ENCODE measurements around the gene ZNF165.
"Not testable (repeated sequence)": the region's sequence is repeated elsewhere in the genome, so short reads cannot be mapped to it uniquely, and the experiment has no call there.

The ZNF165 gene

DNA sequence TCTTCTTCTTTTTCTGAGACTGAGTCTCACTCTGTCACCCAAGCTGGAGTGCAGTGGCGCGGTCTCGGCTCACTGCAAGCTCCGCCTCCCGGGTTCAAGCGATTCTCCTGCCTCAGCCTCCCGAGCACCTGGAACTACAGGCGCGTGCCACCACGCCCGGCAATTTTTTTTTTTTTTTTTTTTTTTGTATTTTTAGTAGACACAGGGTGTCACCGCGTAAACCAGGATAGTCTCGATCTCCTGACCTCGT is at the start of gene ZNF165:
ZNF165 (plus strand) TSS at position 188 of the 250 bp plus-strand sequence. CDS start 4,913 bp downstream, outside the sequence.
- not testable (repeated sequence) for TF ChIP-seq GATA2, GATA3 (IDR thresholded peaks at IDR 0.05; ENCODE audit: low read depth, low read length)

- TF ChIP-seq GATA2 (IDR thresholded peaks at IDR 0.05; ENCODE audit: low read depth, low read length), result no peak
- TF ChIP-seq GATA3 (IDR thresholded peaks at IDR 0.05; ENCODE audit: low read depth, low read length), result no peak
Observed at GRCh38 chr6:28053584-28053983, 26.8 kb upstream of the ZNF165 start.

- TF ChIP-seq GATA2 (IDR thresholded peaks at IDR 0.05; ENCODE audit: low read depth, low read length) (no peak), GATA3 (IDR thresholded peaks at IDR 0.05; ENCODE audit: low read depth, low read length) (no peak)
Observed at GRCh38 chr6:28060405-28060804, 20.0 kb upstream of the ZNF165 start.

DNA sequence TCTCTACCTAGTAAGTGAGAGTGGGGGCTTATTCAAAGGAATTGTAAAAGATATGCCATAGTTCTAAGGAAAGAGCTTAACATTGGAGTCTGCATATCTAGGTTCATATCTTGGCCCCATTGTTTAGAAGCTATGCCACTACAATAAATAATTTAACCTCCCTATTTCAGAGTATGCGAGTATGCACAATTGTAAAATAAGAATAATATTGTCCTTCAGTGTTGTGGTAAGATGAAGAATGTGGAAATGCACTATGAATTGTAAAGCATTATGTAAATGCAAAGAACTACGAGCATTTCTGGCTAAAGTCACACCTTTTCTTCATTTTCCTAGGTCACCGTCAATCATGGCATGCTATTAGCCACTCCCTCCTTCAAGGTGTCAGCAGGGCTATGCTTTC is 16.1 kb upstream of the ZNF165 start:
- TF ChIP-seq GATA2 (IDR thresholded peaks at IDR 0.05; ENCODE audit: low read depth, low read length) (no peak), GATA3 (IDR thresholded peaks at IDR 0.05; ENCODE audit: low read depth, low read length) (no peak)

GRCh38 chr6:28068067-28068466 is 12.3 kb upstream of the ZNF165 start:
- no peak for TF ChIP-seq GATA3 (IDR thresholded peaks at IDR 0.05; ENCODE audit: low read depth, low read length)
- no peak for TF ChIP-seq GATA2 (IDR thresholded peaks at IDR 0.05; ENCODE audit: low read depth, low read length)

GRCh38 chr6:28078050-28078449 is 2.3 kb upstream of the ZNF165 start:
- no peak for TF ChIP-seq GATA3 (IDR thresholded peaks at IDR 0.05; ENCODE audit: low read depth, low read length)
- no peak for TF ChIP-seq GATA2 (IDR thresholded peaks at IDR 0.05; ENCODE audit: low read depth, low read length)

DNA sequence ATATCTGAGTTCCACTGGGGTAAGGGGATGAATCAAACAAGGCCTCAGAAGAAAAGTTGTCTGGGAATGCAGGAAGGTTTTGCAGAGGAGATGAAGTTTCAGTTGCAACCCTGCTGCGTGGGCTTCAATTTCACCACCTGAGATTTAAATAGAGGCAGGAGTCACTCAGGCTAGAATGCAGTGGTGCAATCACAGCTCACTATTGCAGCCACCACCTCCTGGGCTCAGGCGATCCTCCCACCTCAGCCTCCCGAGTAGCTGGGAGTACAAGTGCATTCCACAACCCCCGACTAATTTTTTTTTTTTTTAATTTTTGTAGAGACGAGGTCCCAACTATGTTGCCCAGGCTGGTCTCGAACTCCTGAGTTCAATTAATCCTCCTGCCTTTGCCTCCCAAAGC is 1.5 kb upstream of the ZNF165 start:
- no peak for TF ChIP-seq GATA3 (IDR thresholded peaks at IDR 0.05; ENCODE audit: low read depth, low read length)
- TF ChIP-seq GATA2 (IDR thresholded peaks at IDR 0.05; ENCODE audit: low read depth, low read length), result no peak

GRCh38 chr6:28080631-28081485 is 490 bp downstream of the ZNF165 start:
- TF ChIP-seq GATA2 (IDR thresholded peaks at IDR 0.05; ENCODE audit: low read depth, low read length) (no peak), GATA3 (IDR thresholded peaks at IDR 0.05; ENCODE audit: low read depth, low read length) (no peak)

DNA sequence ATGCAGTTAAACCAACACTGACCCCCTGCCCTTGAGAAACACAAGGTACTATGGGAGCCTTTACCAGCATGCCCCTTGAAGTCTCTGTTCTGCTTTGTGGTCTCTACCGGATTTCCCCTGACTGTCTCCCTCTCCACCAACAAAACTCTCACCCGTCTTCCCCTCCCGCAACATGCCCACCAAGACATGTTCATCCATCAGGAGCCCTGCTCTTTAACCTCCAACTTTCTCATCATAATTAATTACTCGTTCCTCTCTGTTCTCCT is 1.1 kb downstream of the ZNF165 start:
- TF ChIP-seq GATA2 (IDR thresholded peaks at IDR 0.05; ENCODE audit: low read depth, low read length), result no peak

DNA sequence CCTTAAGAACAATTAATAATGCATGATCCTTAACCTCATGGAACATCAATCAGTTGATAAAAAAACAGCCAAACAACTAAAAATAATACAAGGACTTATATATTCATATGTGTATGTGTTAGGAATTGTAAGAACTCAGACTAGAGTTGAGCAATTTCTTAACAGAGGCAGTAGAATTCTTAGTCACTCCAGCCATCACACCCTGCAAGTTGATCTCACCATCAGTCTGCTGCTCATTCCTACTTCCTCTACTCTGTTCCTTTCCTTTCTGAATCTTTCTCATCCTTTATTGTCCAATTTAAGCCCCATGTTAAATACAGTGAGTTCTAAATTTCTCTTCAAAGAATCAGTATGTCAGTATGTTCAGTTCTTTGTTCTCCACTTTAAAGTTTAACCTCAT is 2.6 kb downstream of the ZNF165 start:
- no peak for TF ChIP-seq GATA3 (IDR thresholded peaks at IDR 0.05; ENCODE audit: low read depth, low read length)
- no peak for TF ChIP-seq GATA2 (IDR thresholded peaks at IDR 0.05; ENCODE audit: low read depth, low read length)

DNA sequence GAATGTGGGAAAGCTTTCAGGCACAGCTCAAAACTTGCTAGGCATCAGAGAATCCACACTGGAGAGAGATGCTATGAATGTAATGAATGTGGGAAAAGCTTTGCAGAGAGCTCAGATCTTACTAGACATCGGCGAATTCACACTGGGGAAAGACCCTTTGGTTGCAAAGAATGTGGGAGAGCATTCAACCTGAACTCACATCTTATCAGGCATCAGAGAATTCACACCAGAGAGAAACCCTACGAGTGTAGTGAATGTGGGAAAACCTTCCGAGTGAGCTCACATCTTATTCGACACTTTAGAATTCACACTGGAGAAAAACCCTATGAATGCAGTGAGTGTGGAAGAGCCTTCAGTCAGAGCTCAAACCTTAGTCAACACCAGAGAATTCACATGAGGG is 8.7 kb downstream of the ZNF165 start:
- TF ChIP-seq GATA3 (IDR thresholded peaks at IDR 0.05; ENCODE audit: low read depth, low read length) (no peak), GATA2 (IDR thresholded peaks at IDR 0.05; ENCODE audit: low read depth, low read length) (no peak)

DNA sequence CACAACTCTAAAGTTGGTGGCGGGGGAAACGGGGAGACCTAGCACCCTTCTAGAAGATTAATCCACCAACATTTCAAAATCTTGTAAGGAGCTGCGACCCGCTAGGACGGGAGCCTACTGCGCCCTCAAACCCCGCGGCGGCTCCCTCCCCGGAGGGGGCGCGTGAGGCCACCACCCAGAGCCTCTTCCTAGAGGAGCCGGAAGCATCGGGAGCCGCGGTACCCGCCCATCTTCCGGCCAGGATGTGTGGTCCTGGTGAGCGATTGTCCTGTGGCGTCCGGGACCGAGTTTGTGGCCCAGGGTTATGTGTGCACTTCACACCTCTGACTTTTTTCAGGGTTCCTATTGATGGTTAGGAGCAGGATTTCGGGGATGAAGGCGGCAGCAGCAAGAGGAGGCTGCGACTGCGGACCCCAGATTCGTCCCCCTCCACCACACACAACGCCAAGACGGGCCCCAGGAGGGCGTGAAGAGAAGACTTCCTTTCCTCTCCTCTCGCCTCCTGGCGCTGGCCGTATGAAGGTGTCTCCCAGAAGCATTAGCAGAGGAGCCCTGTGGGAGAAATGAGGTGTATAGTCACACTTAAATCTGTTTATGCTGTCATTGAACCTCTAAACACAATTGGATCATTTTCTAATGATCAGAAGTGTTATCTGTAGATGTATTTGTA is 10.7 kb downstream of the ZNF165 start:
- TF ChIP-seq GATA3 (IDR thresholded peaks at IDR 0.05; ENCODE audit: low read depth, low read length) (no peak), GATA2 (IDR thresholded peaks at IDR 0.05; ENCODE audit: low read depth, low read length) (no peak)

GRCh38 chr6:28104392-28105244 is 24.2 kb downstream of the ZNF165 start:
- no peak for TF ChIP-seq GATA3 (IDR thresholded peaks at IDR 0.05; ENCODE audit: low read depth, low read length)
- TF ChIP-seq GATA2 (IDR thresholded peaks at IDR 0.05; ENCODE audit: low read depth, low read length), result no peak

- TF ChIP-seq GATA3 (IDR thresholded peaks at IDR 0.05; ENCODE audit: low read depth, low read length) (no peak), GATA2 (IDR thresholded peaks at IDR 0.05; ENCODE audit: low read depth, low read length) (no peak)
Observed at GRCh38 chr6:28105245-28105639, 24.9 kb downstream of the ZNF165 start.

- TF ChIP-seq GATA3 (IDR thresholded peaks at IDR 0.05; ENCODE audit: low read depth, low read length) (no peak), GATA2 (IDR thresholded peaks at IDR 0.05; ENCODE audit: low read depth, low read length) (no peak)
Observed at GRCh38 chr6:28107506-28107905, 27.1 kb downstream of the ZNF165 start.

All from SH-SY5Y (cell line).